Epithelial cell of esophagus (primary cell): ENCODE measurements around the gene ASMTL.
"Not testable (repeated sequence)": the region's sequence is repeated elsewhere in the genome, so short reads cannot be mapped to it uniquely, and the experiment has no call there.

Experiments used
- DNase-seq: peaks from one replicate; pipeline ENCODE4 v3.0.0; 2010; ENCODE audit warnings: low read depth
- H3K4me3 ChIP-seq: 2 replicates; pipeline ENCODE4 v1.5.1; 2011; ENCODE audit warnings: mild to moderate bottlenecking, low read length, control low read depth
- CTCF ChIP-seq: IDR thresholded peaks from 2 replicates; pipeline ENCODE4 v1.5.1; 2011; ENCODE audit warnings: low read depth, mild to moderate bottlenecking, low read length, control low read depth, inconsistent platforms; ENCODE audit not compliant: insufficient read depth; ENCODE audit errors: missing control alignments

Gene ASMTL

GRCh38 chrX:1434871-1435240, 17.9 kb downstream of the ASMTL start:
- H3K4me3 ChIP-seq, result no peak overlapping the region
- DNase-seq, result no peak
- TF ChIP-seq CTCF, result no peak

DNA sequence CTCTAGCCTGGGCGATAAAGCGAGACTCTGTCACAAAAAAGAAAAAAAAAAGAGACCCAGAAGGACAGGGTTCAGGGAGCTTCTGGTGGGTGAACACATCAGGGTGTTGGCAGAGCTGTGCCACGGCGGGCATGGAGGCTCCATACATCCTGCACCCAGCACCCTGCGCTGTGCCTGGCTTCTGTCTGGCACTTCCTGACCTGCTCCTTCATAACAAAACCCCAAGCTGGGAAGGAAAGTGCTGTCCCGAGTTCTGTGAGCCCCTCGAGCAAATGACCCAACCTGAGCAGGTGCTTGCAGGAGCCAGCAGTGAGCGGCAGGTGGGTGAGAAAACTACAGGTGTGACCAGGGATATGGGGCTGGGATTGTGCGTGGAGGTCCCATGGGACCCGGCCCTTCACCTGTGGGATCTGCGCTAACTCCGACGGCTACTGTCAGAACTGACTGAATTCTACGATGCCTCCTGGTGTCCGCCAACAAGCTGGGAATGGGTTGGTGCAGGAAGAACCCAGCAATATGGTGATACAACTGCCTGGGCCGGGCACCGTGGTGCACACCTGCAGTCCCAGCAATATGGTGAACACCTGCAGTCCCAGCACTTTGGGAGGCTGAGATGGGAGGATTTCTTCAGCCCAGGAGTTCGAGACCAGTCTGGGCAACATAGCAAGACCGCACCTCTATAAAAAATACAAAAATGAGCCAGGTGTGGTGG, 18.9 kb downstream of the ASMTL start:
- no peak overlapping the region for H3K4me3 ChIP-seq
- DNase-seq, result no peak
- no peak for TF ChIP-seq CTCF

GRCh38 chrX:1430451-1430850, 22.3 kb downstream of the ASMTL start:
- DNase-seq, result no peak
- no peak overlapping the region for H3K4me3 ChIP-seq
- TF ChIP-seq CTCF, result no peak

DNA sequence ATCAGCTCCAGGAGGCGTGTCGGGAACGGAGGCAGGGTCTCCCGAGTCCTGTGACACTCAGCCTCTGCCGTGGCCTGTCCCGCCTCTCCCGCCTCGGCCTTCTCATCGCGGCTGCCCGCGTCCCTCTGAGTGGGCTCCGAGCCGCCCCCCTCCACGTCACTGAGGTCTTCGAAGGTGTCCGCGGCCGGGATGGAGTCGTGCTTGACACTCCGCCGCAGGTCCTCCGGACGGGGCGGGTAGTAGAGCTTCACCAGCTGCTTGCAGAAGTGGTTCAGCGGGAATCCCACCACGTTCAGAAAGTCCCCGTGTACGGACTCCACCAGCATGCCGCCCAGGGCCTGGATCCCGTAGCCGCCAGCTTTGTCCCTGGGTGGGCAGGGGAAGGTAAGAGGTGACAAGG, 25.0 kb downstream of the ASMTL start:
- no peak overlapping the region for H3K4me3 ChIP-seq
- no peak for TF ChIP-seq CTCF
- no peak for DNase-seq

- H3K4me3 ChIP-seq, DNase-seq: not testable (repeated sequence)
These were observed 26.4 kb downstream of the ASMTL start for GRCh38 chrX:1426321-1426720.

DNA sequence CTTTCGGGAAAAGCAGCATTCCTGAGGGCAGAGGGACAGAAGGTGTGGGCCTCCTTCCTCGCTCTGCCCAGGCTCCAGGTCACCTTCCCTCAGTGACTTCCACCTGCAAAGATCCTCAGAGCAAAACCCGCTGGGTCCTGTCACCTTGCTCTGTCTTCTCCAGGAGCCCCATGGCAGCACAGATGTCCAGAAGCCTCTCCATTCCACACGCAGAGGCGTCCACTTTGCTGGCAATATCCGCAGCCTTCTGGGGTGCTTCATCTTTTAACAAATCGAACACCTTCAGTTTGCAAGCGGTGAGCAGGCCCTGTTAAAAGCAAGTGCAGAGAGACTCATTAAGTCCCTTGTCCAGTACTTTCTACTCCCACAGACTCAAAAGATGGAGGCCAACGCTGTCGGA, 27.3 kb downstream of the ASMTL start:
- no peak for TF ChIP-seq CTCF
- no peak overlapping the region for H3K4me3 ChIP-seq
- DNase-seq, result no peak

DNA sequence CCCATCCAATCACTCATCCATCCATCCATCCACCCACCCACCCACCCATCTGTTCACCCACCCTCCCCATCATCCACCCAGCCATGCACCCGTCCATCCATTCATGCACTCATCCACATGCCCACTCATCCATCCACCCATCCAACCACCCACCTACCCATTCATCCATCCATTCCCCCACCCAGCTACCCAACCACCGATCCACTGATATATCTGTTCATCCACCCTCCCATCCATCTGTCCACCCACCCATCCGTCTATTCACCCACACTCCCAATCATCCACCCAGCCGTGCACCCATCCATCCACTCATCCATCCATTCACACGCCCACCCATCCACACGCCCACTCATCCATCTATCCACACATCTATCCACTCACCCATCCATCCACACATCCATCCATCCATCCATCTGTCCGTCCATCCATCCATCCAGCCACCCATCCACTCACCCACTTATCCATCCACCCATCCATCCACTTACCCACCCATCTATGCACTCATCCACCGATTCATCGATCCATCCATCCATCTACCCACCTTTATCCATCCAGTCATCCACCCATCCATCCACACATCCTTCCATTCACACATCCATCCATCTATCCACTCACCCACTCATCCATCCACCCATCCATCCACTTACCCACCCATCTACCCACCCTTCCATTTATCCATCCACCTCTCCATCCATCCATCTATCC, 28.4 kb downstream of the ASMTL start:
- no peak overlapping the region for H3K4me3 ChIP-seq
- no peak for TF ChIP-seq CTCF
- DNase-seq, result no peak
